Measurements from ENCODE around the gene CFAP251.

CFAP251 gene

GRCh38 chr12:122005252-122005776, 86.9 kb downstream of the CFAP251 start:
- no peak for DNase-seq

DNA sequence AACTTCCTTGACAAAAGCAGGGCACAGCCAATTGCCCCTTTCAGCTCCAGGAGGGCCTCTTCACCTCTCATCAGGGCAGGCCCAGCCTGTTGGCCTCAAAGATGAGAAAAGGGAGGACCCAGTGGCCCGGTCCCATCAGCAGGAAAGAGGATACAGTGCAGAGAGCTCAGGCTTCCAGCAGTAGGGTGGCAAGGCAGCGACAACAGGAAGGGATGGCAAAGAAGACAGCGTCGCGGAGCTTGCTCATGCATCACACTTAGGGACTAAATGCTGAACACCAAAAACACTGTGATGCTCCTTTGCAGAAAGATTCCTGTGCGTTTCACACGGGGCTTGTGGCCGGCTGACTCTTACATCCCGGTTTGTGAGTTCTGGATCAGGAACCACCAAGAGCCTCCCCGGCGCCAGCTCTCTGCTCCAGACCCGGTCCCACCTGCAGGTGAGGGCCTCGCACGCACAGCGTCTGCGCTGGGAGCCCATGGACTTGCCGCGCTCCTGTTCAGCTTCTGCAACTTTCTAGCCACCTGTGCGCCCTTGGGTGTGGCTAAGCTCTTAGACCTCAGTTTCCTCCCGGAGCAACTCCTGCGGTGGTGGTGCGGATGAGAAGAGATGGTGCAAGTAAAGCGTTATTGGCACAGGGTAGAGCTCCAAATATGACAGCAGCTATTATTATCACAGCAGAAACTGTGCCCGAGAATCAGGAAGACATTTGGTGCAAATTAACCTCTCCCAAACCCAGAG, 88.0 kb downstream of the CFAP251 start:
- no peak for DNase-seq

GRCh38 chr12:122009741-122010140, 91.3 kb downstream of the CFAP251 start:
- no peak for DNase-seq

DNA sequence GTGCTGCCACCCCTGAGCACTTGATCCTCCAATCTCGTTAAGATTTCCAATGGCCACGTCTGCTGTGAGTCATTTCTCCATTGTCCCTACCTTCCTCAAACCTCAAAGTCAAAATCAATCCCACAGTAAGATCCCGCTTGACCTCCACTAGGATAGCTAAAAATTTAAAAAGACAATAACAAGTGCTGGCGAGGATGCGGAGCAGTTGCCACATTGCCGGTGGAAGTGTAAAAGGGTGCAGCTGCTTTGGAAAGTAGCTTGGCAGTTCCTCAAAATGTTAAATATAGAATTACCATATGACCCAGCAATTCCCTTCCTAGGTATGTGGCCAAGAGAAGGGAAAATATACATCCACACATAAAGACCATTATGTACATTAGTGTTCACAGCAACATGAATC, 93.8 kb downstream of the CFAP251 start:
- no peak for DNase-seq

- DNase-seq = no peak
Measured at GRCh38 chr12:122013136-122013535, 94.7 kb downstream of the CFAP251 start.

DNA sequence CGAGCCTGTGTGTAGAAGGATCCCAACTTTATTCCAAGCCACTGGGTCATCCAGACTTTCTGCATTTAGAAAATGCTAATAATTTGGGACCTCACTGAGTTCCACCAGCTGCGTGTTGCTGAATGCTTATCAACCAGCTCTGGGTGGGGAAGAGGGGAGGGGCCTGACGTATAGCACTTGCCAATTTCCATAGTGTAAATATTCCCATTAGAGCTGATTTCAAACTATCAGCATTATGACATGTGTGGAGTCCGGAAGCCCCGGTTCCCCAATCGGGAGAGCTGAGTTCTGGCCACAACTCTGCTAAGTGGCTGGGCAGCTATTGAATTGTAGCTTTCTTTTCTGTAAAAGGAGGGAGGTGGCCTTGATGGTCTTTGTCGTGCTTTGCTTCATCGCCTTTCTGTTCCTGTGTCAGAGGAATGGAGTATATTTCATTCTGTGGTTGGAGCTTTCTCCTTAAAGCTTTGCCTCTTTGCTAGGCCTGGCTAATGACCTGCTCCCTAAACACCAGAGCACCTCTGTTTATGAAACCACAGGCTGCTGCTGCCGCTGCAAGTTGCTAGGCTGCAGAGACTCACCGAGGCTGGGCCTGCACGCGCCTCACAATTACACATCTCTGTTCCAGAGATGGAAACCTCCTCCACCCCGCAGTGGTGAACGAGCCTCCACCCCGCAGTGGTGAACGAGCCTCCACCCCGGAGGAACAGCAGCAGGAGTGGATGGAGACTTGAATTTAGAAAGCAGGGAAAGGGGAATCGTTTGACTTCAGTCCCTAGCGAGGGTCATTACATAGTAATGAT, 95.6 kb downstream of the CFAP251 start:
- no peak for DNase-seq

DNA sequence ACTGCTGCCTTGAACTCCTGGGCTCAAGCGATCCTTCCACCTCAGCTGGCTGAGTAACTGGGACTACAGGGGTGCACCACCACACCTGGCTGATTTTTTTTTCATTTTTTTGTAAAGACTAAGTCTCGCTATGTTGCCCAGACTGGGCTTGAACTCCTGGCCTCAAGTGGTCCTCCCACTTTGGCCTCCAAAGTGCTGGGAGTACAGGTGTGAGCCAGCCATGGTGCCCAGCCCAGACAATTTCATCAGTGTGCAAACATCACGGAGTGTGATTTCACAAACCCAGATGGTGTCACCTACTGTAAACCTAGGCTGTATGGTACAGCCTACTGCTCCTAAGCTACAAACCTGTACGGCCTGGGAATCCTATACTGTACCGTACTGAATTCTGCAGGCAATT, 96.4 kb downstream of the CFAP251 start:
- no peak for DNase-seq

DNA sequence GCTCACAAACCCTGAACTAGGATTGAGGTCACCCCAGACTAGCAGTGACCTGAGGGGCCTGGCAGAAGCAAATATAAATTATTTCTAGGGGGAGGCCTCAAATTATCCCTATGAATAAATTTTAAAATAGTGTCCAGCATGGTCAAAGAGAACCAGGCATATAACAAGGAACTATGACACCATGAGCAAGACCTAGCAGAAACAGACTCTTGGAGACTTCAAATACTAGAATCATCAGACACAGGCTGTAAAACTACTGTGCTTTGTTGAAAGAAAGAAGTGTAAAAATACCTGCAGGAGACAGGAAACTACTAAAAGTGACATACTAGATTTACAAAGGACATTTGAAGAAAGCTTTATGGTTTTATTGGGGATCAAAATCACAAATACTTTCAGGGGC, 100.1 kb downstream of the CFAP251 start:
- no peak for DNase-seq

DNA sequence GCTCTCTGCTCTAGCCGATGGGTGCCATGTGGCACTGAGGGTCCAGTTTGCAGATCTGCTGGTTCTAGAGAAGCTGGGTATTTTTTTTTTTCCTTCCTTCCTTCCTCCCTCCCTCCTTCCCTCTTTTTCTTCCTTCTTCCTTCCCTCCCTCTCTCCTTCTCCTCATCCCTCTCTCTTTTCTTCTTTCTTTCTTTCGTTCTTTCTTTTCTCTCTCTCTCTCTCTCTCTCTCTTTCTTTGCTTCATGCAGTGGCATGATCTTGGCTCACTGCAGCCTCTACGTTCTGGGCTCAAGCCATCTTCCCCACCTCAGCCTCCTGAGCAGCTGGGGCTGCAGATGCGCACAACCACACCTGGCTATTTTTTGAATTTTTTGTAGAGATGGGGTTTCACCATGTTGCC, 100.5 kb downstream of the CFAP251 start:
- DNase-seq = no peak

DNA sequence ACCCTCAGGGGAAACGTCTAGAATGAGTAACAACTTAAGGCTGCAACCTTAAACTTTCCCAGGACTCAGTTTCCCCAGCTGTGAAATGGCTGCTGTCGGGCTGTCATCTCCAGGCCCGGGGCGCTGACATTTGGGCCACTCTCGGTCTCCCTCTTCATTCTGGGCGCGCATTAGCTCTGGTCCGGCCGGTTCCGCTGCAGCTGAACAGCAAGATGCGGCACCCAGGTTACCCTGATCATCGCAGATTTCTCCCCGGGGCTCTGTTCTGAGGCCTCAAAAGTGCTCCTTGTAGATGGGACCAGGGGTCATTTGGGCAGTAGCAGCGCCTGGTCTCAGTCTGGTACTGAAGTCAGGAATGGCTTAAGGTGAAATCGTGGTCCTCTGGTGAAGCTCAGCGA, 102.4 kb downstream of the CFAP251 start:
- DNase-seq = no peak

DNA sequence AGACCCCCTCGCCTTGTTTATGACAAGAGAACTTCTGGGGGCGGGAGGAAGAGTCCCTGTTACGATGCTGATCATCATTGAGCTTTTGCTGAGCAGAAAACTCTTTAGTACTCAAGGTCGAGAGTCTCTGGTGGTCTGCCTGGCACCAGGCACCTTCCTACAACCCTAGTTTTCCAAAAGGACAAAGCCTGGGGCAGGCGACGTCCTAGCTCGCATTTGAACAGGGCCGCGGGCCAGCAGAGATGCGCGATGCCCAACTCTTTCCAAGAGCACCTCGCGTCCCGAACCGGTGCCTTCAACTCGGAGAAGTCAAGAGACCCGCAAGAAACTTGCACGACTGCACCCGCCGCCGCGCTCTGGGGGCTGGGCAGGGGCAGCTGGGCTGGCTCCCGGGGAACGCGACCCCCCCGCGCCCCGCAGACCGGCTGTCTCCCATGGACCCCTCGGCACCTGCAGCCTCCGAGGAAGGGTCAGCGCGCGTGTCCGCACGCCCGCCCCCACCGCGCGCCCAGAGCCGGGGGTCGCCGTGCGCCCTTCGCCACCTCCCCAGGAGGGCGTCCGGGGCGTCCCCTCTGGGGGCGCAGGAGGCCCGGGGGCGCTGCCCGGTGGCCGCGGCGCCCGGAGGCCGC, 102.9 kb downstream of the CFAP251 start:
- DNase-seq = no peak

DNA sequence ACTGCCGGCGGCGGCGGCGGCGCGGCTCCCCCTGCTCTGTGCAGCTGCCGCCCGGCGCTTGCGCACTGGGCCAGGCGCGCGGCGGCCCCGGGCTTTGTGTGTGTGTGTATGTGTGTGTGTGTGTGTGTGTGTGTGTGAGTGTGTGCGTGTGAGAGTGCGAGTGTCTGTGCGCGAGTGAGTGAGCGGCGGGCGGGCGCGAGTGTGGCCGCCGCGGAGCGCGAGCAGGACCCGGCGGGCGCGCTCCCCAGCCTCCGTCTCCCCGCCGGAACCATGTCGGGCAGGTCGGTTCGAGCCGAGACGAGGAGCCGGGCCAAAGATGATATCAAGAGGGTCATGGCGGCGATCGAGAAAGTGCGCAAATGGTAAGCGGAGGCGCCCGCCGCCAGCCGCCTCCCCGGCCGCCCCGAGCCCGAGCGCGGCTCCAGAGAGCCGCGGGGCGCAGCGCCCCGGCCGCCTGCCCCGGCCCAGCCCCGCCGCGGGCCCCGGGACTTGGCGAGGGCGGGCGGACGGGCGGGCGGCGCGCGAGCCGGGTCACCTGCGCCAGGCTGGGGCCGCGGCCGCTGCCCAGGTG, 103.5 kb downstream of the CFAP251 start, which contains the start of gene BCL7A:
BCL7A (plus strand) TSS at position 63 of the 571 bp plus-strand sequence; CDS start at position 271, 208 bp downstream.
- no peak for DNase-seq

- DNase-seq = no peak
Measured at GRCh38 chr12:122022393-122023338, 104.3 kb downstream of the CFAP251 start.

DNA sequence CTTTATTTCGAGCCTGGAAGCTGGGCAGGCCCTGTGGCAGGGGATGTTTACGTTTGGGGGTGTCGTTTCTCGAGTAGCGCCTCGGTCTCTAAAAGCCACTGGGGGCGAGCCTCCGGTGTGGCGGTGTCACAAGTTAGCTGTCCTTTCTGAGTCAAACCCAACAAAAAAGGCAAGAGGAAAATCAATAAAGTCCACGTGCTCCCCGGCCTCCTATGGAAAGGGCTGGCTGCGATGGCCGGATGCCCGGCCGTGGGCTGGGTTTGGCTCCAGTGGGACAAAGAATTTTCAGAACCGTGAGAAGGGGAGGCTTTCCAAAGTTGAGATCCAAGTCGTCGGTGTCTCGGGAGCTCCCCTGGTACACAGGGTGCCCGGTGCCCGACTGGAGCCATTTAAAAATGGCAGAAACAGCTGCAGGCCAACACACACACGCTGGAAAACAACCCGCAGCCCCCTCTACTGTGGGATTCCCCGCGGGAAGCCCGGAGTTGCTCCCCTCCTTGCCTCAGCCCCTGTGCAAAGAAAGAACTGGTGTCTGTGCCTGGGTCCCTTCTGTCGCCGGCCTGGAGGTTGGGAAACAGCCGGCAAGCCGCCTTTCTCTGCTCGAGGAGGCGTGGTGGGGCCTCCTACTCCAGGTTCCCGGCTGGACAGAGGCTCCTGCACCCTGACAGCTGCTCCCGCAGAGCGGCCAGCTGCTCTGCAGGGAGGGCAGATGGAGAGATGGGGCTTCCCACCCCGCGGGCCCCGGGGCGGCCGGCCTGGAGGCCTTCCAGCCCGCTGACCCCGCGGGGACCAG, 105.1 kb downstream of the CFAP251 start:
- no peak for DNase-seq

DNA sequence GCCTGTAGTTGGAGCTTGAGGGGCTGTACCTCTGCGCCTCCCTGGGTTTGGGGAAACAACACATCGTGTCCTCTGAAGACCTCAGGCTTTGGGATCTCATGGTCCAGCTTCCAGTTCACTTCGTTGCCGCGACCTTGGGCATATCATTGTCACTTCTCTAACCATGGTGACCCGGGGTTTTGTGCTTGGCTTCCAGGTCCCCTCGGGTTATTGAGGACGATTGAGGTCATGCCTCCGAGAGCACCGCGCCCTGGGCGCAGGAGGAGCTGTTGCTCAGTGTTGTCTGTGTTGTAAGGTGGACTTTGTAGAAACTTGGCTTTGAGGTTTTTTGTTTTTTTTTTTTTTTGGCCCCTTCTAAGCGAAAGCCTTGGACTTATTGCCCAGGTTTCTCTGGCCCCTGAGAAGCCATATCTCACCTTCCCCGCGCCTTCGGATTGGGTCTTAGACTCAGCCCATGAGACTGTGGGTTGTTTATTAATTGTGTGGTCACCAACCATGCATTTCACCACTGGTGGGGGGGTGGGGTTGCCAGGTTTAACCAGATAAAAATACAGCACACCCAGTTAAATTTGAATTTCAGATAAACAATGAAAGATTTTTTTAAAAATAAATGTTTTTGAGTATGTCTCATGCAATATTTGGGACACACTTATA, 105.9 kb downstream of the CFAP251 start:
- no peak for DNase-seq

DNA sequence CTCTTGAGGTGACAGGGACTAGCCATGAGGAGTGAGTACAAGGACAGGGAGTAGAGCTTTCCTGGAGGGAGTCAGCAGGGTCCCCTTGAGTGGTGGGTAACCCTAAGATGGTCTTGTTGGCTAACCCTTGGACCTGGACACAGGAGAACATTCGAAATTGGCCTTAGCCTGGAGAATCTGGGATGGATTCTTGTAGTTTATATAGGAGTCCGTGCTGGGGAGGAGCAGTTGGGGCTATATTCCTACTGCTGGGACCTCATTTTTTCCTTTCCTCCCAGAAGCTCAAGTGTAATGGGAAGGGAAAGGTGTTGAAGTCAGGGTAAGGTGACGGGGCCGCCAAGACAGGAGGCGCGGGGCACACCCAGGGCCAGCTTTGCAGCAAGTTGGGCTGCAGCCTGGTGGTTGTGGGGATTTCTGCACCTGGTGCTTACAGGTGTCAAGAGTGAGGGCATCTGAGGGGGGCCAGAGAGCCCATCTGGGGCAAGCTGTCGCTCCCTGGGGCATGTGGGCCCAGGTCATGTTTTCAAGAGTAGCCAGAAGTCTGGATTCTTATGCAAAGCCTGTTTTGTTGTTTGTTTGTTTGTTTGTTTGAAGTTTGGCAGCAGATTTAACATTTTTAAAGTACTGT, 108.4 kb downstream of the CFAP251 start:
- no peak for DNase-seq

DNA sequence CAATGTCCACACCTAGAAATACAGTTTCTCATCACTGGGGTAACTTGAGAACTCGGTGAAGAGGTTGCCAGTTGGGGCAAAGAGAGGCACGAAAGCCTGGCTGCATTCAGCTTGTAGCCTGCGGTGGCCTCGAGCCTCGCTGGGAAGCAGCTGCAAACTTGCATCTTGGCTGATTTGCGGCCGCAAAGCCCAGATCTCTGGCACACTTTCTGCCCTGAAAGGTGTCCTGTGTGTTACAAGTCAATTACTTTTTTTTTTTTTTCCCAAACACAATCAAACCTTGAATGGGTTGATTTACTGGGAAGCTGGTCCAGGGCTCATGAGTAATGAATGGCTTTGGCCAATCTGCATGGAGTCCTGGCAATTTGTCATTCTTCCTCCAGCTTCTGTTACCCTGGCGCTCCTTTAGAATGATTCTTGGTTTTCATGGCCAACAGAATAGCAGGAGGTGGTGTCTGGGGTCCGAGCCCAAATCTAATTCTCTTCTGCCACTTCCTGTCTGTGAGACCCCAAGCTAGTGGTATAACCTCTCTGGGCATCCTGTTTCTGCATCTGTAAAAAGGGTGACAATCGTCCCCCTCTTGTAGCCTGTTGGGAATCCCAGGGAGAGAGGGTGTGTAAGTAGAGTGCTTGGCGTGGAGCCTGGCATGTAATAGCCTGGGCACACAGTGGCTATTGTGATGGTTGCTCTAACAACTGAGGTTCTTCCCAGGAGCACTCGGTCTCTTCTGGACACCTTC, 109.9 kb downstream of the CFAP251 start:
- DNase-seq = no peak

DNA sequence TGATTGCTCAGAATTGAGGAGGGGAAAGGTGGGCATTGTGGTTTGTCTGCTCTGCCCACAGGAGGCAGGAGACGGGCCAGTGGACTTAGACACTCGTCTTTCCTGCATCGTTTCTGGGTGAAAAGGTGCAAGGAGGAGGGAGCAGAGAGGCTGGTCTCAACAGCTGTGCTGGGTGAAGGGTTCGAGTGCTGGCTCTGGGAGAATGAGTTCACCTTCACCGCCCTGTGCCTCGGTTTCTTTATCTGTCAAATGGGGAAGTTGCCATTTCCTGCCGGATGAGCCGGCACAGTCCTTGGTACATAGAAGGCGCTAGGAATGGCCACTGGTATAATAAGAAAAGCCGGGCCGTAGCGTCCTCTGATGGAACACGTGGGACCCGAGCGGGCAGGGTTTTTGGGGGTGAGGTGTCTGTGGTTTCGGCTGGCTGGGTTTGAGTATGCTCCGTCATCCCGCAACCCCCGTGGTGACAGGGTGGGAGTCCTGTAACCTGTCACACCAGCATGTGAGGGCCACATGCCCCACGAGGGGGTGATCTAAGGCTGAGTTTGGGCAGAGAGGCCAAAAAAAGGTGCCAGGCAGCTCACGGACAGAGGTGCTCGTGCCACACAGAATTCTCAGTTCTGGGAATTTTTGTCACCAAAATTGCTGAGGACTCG, 110.6 kb downstream of the CFAP251 start:
- no peak for DNase-seq
